Measurements from ENCODE around the gene HDAC9.

Gene HDAC9

DNA sequence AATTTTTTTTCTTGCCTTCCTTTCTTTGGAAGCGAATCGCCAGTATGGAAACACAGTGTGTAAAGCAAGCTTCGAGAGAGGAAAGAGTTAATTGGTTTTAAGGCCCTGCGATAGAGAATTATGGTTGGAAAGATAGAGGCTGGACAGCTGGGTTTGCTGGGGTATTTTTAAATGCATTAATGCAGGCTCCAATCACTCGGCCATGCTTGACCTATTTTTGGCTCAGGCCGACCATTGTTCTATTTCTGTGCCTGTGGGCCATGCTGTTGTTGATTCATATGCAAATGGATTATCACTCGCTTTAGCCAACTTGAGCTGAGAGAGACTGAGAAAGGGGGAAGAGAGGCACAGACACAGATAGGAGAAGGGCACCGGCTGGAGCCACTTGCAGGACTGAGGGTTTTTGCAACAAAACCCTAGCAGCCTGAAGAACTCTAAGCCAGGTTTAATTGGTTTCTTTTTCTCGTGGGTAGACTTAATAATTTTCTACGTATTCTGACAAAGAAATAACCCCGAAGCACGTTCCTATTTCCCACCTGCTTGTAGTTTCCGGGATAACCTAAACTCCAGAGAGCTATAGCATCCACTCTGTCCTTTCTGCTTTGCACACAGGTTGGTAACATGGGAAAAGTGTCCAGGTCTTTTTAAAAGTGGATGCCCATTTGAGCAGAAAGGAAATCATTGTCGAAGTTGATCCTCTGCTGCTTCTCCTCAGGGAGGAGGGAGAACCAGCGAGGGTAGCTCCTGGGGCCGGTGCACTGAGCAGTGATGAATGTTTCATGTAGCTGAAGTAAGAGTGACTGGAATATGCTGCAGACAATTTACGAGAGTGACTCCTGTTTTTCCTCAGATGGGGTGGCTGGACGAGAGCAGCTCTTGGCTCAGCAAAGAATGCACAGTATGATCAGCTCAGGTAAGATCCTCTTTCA, at the start of gene HDAC9:
HDAC9 (plus strand) TSS at position 338 of the 929 bp plus-strand sequence; CDS start at position 892, 554 bp downstream.
- H3K27ac ChIP-seq: no peak within 1 kb of the TSS
- DNase-seq (ENCODE audit: low read depth, low spot score): no peak

DNA sequence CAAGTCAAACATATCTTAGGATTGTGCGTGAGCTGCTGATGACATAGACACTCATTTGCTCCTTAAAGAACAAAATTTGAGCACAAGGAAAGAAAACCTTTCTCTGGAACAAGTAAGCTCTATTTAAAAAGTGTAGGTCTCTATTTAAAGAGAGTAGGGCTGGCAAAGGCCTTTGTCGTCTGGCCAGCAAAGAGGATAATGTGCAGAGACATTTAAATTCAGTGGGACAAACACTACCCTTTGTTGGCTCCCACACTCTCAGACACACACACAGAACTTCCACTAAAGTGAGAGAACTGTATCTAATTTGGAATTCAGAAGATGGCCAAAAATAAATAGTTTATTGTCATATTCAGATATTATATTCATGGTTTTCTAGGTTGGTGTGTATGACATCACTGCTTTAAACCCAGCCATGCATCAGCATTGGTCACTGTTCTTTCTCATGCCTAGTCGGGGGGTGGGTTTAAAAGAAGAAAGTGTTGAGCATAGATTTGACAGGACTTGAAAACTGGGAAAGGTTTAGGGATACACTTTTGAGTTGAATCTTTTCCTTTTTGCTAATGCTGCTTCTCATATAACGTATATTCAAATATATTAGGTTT, 49.5 kb upstream of the HDAC9 start:
- no peak overlapping the region for H3K27ac ChIP-seq
- no peak for DNase-seq (ENCODE audit: low read depth, low spot score)

DNA sequence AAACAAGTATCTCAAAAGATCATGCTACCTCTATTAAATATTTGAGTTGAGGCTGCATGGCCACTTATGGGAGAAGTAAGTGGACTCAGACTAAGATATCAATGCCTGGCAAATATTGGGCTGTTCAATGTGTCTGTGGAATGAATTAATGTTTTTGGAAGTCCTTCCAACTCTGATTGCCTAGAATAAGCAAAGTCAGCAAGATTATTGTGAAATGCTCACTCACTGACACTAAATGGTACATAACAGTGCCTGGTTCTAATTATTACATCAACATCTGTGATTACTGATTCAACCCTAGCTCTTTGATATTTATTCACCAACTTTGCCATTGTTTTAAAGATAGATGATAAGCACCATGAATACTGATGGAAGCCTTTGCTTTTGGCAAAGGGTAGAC, 45.5 kb upstream of the HDAC9 start:
- H3K27ac ChIP-seq: no peak overlapping the region
- no peak for DNase-seq (ENCODE audit: low read depth, low spot score)

DNA sequence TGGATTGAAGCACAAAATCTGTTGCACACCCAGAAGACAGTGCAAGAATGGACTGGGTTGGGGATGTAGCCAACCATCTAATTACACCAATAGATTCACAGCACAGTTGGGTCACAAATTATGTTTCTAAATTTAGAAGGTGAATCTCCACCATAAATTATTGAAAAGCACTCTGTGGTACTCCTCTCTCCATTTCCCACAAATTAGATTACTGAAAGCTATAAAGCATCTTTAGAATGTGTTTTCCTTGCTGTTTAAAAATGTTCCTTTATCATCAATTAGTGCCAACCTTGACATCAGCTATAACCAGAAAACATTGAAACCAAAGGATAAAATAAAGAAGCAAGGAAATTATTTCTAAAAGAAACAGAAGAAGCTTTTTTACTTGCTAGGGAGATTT, 39.9 kb upstream of the HDAC9 start:
- no peak overlapping the region for H3K27ac ChIP-seq
- DNase-seq (ENCODE audit: low read depth, low spot score): no peak

DNA sequence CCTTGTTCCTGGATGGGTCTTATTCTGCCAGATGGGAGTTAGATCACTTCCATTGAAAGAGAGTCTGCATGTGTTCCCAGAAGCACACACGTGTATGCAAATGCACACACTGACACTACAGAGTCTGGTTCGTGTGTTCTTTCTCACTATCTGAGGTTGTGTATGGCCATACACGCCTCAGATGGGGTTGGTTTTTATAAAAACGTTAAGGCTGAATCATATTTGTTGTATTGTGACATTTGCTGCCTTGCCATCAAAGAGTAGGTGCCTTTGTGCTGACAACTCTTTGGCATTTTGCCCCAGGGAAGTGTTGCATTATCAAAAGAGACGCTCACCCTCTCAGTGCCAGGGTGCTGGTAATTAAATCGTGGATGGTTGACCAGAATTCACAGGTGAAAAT, 37.7 kb upstream of the HDAC9 start:
- no peak overlapping the region for H3K27ac ChIP-seq
- DNase-seq (ENCODE audit: low read depth, low spot score): peak; percentile 3

DNA sequence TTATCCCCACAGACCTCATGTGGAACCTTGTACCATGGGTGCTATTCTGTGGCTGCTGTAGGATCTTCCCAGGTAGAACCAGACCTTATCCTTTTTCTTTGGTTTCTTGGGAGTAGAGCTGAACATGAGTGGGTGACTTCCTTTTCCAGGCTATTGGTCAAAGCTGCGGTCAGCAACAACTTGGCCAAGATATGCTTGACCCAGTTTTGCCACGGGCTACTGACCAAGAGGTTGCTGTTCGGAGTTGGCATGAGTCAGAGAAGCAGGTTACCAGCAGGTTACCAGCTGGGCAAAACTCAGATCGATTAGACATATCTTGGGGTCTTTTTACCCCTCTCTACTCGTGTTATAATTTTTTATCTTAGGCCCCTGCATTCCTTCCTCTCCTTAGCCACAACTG, 36.7 kb upstream of the HDAC9 start:
- H3K27ac ChIP-seq: no peak overlapping the region

DNA sequence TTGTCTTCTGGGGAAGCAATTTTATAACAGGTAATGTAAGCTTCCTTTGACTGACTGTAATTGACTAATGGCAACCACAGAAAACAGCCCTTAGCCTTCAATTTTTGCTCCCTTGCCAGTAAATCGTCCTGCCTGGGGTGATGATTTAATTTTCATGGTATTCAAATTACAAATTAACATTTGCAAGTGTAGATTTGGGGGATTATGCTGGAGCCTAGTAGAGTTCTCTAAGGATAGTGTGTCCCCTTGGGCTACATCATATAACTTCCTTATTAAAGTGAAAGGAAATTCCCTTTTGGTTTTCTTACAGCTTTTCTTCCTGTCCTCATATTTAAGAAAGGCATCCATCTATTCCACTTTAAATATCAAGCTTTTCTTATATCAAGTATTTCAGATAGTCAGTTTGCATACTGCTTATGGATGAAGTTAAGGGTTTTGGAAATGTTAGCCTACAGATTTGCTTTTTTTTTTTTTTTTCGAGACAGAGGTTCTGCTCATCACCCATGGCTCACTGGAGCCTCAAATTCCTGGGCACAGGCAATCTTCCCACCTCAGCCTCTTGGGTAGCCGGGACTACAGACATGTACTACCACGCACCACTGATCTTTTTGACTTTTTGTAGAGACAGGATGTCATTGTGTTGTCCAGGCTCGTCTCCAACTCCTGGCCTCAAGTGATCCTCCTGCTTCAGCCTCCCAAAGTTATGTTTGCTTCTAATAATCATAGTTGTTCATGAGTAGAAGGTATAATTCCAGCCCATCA, 35.9 kb upstream of the HDAC9 start:
- DNase-seq (ENCODE audit: low read depth, low spot score): no peak
- H3K27ac ChIP-seq: no peak overlapping the region

More for the DNA sequence above, 36.7 kb upstream of the HDAC9 start:
- DNase-seq (ENCODE audit: low read depth, low spot score): no peak

DNA sequence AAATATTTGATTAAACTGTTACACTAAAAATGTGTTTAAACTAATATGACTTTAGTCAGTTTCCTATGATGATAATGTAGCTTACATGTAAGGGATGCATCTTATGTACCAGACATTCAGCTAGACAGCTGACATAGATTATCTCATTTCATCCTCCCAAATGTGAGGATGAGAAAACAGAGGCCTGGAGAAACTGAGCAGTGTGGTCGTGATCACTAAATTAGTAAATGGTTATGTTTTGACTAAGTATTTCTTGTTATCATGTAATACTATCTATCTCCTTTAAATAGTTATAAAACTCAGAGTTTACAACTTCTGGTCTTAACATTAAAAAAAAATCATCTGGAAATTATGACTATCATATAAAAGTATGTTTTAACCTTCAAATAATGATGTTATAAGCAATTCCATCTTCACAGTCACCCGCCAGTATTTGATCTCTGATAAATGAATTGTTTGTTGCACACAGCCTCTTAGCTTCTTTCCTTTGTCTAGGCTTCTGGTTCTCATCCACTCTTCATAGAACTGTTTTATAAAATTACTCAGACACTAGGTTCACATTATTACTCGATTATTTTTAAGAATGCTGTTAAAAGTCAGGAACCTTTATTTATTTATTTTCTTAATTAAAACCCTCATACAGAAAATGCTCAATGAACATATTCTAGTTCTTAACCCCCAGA, 33.6 kb upstream of the HDAC9 start:
- no peak for DNase-seq (ENCODE audit: low read depth, low spot score)
- H3K27ac ChIP-seq: no peak overlapping the region

DNA sequence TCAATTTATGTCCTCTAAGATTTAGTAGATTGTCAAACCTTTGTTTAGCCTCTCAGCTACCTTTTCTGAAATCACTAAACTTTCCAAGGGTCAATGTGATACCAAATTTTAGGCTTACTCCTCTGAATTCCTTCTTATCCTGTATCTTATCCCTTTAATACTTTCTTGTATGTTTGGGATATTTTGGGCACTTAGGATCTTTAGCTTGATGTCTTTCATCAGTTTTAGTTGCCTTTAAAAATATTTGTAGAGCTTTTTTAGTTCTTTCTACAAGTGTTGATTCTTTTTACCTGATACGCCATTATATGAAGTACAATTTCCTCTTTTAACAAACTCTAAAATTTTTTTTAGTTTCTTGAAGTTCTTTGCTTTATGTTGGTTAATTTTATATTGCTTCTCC, 30.7 kb upstream of the HDAC9 start:
- DNase-seq (ENCODE audit: low read depth, low spot score): no peak
- no peak overlapping the region for H3K27ac ChIP-seq

DNA sequence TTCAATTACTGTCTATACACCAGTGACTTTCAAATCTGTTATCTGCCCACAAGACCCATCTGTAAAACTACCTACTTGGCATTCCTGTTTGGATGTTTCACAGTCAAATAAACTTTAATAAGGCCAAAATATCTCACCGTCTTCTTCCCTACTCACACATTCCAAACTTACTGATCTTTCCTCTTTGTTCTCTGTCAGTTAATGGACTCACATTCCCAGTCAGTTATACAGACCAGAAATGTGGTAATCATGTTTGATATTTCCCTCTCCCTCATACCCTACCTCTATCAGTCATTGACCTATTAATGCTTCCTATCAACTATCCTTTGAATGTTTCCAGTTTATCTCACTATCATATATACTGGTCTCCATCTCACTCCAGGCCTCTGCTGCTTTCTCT, 28.5 kb upstream of the HDAC9 start:
- no peak for DNase-seq (ENCODE audit: low read depth, low spot score)
- no peak overlapping the region for H3K27ac ChIP-seq

DNA sequence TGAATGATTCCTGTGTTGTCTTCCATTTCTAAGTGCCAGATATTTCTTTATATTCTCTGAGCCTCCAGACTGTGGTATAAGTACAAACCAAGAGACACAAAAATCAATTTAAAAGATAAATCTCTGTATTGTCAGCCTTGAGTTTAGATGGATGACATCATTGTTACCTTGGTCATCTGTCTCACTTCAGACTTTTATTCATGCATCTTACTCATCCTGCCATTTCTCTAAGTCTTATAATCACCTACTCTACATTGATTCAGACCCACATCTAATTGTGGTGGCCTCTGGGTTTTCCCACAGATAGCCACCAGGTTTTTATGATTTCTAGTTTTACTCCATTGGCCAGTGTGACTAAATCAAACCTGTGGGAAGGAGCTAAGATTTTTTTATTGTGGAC, 26.8 kb upstream of the HDAC9 start:
- no peak overlapping the region for H3K27ac ChIP-seq
- DNase-seq (ENCODE audit: low read depth, low spot score): no peak

DNA sequence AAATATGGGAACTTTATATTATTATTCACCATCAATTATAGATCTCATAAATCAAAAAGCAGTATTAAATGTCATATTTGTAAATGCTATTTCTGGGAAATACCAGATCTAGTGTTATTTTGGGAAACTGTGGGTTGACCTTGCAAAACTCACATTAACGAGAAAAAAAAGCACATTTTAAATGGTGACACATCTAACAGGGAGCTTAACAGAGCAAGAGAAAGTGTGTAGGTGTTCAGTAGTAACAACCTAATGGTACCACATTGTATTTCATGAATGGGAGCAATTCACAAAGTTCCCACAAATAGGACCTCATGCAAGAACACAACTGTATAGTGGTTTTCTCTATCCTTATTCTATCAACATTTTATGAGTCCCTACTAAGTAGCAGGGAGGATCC, 26.2 kb upstream of the HDAC9 start:
- DNase-seq (ENCODE audit: low read depth, low spot score): no peak
- H3K27ac ChIP-seq: no peak overlapping the region

DNA sequence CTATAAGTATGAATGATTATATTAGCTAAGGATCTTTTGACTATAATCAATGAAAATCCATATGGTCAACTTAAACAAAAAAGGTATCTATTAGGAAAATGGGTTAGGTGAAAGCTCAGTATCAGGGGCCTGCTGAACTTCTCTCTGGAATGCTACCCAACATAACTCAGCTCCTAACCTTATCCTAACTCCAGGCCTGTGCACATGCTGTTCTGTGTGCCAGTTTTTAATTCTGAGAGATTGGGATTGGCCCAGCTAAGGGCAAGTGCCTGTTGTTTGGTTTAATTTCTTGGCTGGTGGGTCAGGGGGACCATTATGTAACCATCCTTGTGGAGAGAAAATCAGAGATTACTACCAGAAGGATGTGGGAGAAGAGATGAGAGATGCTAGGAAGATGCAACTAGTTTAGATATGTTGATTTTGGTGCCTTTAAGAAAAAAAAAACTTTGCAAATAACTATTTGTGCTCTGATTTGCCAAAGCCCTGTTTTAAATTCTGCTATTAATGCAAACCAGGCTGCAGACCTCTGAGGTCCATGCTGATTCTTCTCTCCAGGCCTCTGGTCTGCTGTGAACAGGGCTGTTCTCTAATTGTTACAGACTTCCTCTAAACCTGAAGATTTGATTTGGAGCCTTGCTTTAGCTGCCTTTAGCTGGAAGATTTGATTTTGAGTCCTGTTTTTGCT, 23.9 kb upstream of the HDAC9 start:
- no peak overlapping the region for H3K27ac ChIP-seq
- no peak for DNase-seq (ENCODE audit: low read depth, low spot score)

DNA sequence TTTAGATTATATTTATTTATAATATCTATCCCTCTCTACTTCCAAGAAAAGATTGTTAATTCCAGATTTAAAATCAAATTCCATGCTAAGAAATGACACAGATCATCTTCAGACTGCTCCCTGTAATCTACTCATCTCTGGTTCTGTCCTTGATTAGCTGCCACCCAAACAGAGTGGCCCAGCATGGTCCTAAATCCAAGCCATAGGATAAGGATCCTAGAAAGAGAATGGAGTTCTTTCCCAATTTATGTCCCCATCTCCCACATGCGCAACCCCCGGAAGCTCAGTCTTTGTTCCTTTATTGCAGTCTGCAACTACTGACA, 23.4 kb upstream of the HDAC9 start:
- no peak for DNase-seq (ENCODE audit: low read depth, low spot score)
- H3K27ac ChIP-seq: no peak overlapping the region

DNA sequence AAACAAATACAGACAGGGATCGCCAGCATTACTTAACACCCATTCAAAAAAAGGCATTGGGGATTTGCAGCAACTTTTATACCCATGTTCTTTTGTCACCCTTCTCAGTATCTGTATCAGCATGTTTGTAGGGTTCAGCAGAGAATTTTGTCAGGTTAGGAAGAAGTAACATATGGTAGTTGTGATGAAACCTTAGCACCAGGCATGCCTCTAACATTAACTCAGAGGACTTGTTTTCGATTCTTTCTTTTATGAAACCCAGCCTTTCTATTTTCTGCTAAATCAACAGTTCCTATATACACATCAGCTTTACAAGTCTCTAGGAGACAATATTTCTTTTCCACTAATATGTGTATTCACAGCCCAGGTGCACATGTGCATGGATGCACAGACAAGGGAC, 22.4 kb upstream of the HDAC9 start:
- no peak for DNase-seq (ENCODE audit: low read depth, low spot score)
- H3K27ac ChIP-seq: no peak overlapping the region

DNA sequence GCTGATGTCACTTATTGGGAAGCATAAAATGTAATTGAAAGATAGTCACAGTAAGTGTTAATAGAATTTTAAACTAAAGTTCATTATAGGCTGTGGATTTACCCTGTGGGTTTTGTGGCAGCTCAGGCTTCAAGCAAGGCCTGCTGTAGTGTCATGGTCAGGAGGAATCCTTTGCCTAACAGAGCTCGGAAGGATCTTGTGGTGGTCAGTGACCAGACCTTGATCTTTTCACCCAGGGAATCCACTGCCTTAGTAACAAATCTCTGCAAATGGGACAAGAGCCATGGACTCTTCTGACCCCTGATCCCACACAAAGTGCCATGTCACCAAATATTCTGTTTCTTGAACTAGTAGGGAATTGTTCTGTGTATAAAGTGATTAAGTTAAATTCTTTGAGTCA, 20.6 kb upstream of the HDAC9 start:
- no peak for DNase-seq (ENCODE audit: low read depth, low spot score)
- H3K27ac ChIP-seq: no peak overlapping the region

DNA sequence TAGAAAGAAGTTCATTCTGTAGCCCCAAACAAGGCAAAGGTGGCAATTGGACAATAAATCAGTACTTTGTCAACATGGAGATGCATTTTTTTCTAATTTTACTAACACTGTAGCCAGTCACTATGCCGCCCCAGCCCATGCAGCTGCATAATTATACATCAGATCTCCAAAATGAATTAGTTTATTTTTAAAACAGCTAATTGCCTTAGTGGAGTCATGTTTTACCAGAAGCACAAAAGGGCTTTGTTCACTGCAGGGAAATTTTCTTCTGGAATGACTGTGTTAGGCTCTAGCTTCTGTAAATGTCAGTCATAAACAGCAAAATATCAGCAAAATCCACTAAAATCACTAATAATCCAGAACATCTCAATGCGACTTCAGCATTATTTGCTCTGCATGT, 20.1 kb upstream of the HDAC9 start:
- H3K27ac ChIP-seq: no peak overlapping the region
- DNase-seq (ENCODE audit: low read depth, low spot score): no peak

DNA sequence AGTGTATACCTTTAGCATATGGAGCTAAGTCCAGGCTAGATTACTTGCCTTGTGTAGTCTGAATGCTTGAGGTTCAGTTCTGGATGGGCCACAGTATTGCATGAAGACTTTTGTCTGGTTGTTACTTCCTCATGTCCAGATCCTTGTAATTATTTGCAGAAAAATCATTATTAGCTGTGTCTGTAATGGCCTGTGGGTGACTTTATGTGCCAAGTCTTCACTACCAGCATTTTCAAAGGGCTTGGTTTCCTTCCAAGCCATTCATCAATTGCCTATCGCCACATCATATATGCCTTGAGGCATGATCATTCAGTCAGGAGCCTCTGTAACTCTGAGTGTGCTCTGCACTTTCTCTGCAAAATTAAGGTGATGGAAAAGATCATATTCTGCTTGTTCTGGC, 13.8 kb upstream of the HDAC9 start:
- no peak for DNase-seq (ENCODE audit: low read depth, low spot score)
- H3K27ac ChIP-seq: no peak overlapping the region

DNA sequence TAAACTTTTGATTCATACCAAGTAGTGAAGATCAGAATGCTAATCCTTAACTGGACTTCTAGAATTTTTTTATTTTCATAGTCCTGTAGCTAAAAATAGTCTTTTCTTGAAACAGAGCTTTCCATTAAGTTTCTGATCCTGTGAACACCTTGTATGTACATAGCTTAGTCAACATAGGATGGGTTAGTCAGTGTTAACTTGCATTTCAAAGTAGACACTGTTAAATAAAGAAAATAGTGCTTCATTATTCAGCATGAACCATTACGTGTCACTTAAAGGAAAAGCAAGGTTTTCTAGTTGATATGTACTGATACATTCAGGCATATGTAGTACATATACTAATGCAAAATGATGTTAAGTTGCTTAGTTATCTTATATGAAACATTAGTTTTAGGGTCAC, 7.5 kb upstream of the HDAC9 start:
- DNase-seq (ENCODE audit: low read depth, low spot score): no peak

DNA sequence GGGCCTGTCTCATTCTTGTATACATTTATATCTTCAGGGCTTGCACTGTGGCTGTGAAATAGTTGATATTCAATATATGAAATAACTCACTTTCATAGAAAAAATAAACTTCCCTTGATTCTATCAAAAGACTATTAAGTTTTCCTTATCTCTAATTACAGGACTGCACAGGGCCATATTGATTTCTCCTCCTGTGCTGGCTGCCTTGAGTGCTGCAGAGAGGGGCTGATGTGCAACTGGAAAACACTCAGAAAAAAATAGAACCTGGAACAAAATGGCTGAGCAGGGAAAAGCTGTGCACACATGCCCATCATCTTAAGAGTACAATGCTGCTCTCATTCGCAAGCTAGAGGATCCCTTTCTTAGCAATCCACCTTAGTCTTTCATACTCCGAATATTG, 5.9 kb upstream of the HDAC9 start:
- DNase-seq (ENCODE audit: low read depth, low spot score): no peak
- H3K27ac ChIP-seq: no peak overlapping the region

More for the DNA sequence above, 7.5 kb upstream of the HDAC9 start:
- no peak overlapping the region for H3K27ac ChIP-seq
